Stimulated activated CD8-positive, alpha-beta memory T cell treated with anti-CD3 and anti-CD28 coated beads, Interleukin-4, amount 100 ng/mL, for 4 hours (primary cell): Measurements from ENCODE around the gene WDFY2.
"Not testable (repeated sequence)": the region's sequence is repeated elsewhere in the genome, so short reads cannot be mapped to it uniquely, and the experiment has no call there.

Experiments used
- DNase-seq, 2 donors: peaks; one replicate each; pipeline ENCODE4 v3.0.0-alpha.2; 2020; ENCODE audit warnings: low read depth in 2 of 2, low spot score in 1 of 2

Gene WDFY2

DNA sequence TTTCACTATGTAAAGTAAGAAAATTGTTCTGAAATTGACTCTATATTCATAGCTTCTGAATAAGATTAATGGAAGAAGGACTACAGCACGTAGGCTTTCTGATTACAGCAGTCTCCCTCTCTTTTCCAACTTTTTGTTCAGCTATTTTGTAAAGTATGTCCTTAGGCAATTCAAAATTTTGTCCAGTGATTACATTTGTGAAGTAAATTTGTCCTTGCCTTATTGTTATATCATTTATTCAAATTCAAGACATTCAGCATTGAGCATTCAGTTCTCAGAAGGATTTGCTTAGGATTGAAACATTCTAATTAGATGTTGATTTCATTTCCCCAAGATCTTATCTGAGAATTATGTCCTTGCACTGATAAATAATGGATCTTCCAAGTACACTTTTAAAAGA, 76.6 kb downstream of the WDFY2 start:
- no peak for DNase-seq

DNA sequence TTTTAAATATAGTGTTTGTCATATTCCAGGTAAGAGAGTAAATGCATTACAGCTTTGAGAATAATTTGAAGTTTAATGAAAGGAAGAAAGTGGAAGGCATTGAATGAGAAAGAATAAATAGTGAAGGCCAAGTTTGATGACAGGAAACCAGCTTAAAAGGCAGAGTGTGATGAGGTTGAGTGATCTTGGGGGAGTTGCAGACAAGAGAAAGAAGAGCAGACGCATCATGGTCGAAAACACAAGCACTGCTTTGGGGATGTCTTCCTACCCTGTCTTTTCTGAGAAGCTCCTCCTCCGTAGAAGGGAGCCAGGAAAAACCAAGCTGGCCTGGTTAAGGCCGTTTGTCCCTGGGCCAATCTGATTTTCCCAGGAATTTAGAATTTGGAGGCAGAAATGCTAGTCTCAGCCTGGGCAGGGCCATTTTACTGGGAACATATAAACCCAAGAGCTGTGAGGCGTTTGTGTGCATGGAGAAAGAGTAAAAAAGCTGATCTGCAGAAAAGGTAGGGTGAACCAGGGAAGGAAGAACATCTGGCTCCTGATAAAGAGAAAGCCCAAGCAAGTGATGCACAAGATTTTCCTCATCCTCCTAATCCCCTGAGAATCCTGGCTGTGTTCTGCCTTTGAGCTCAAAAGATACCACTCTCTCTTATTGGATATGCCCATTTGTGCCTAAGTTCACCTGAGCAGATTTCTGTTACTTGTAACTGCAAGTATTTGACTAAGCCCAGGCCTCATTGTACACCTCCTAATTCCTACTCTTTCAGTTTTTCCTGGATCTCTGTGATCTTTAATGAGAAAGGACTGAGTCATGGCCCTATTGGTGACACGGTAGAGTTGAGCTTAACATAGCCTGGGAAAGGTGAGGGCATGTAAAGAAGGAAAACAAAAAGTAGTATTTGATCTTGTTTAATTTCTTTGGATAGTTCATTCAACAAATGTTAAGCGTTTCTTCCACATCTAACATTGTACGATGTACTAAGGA, 80.0 kb downstream of the WDFY2 start:
- DNase-seq, result no peak

DNA sequence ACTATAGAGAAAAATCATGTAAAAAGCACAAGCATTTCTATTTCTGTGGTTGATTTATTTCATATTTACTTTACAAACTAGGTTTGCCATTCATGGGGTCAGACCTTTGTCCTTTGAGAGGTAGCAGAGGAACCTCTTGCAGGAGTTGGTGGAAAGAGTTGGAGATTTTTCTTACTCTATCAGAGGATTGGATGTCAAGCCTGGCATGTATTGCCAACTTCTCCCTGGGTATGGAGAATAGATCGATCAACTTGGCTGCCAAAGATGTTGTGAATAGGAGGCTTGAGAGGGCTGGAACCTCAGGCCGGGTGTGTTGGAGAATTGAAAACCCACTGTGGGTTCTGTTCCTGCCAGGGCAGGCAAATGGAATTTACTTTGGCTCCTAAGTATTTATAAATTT, 81.2 kb downstream of the WDFY2 start:
- no peak for DNase-seq

DNA sequence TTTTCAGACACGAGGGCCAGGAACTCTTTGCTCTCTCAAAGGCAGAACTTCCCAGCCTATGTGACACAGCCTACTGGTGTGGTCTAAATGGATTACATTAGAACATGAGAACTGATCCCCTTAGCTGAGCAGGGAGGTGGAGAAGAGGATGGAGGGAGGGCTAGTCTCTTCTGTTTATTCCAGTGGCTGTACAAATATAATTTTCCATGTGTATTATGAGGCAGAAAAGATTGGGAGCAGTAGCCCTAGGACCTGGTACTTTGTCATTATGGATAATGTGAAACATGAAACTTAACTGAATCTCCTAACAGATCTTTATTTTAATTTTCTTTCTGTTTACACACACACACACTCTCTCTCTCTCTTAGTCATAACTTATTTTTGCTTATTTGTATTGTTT, 82.1 kb downstream of the WDFY2 start:
- no peak for DNase-seq

DNA sequence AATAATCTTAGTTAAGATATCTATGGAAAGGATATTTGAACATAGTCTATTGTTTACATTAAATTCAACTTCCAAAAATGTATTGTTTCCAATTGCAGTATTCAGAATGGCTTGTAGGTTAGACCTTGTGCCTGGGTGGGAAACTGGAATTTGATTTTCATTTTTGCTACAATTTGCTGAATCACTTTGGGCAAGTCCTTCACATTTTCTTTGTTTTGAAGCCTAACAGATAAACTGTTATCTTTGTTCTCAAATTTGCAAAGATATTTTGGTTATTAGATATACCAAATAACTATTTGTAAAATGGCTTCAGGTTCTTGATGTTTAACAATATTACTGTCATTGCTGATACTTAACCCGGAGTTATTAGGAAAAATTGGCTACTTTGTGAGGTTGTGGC, 82.6 kb downstream of the WDFY2 start:
- no peak for DNase-seq

DNA sequence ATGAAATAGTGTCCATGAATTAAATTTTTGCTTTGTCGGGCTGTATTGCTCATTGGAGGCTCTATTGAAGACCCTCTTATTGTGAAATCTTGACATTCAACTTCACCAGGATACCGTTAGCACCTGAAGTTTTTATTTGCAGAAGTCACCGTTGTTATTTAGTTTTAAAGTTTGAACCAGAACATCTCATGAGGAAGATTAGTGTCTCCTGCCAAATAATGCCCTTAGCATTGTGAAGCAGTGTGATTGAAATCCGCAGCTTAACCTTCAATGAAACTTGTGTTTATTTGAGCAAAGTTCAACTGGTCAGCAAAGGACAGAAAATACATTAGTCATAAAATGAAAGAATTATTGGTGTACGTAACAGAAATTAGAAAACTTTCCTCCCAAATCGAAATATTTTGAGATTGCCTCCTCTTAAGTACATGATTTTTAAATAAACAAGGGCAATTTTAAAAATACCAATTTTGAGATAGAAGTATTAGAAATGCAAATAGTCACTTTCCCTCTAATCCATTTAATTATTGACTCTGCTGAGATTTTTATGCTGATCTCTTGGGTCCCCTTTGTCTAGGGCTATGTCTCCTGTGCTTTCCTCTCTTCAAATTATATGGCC, 84.4 kb downstream of the WDFY2 start:
- DNase-seq, result no peak

DNA sequence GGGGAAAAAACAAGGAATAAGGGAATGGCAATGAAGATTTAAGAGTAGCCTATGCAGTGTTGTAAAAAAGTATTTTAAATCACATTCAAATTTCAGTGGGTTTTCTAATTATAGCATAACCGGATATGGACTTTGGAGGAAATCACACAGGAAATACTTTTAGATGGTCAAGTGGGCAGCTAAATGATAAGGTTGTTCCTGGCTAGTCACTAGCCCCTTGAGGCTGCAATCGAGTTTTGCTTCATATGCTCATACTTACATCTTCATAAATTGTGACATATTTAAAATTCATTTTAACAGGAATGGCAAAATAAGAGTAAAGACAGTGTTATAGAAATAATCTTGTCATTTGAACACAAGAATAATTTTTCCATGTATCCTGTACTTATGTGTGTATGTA, 88.9 kb downstream of the WDFY2 start:
- DNase-seq, result no peak

DNA sequence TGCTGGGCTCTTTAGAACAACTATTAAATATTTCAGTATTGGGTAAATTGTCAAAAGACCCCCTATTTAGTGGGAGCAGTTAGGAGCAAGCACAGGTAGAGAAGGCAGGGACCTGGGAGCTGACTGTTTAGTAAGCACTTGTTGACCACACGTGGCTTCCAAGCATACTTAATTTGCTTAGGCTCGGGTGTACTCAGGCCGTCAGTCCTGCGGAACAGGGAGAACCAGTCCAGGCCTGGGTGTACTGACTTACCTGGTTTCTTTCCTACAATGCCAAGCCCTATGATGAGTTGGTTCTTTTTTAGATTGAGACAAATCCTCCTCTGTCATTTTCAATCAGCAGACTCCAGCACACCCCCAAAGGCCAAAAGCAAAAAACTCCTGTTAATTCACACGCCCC, 90.0 kb downstream of the WDFY2 start:
- no peak for DNase-seq

DNA sequence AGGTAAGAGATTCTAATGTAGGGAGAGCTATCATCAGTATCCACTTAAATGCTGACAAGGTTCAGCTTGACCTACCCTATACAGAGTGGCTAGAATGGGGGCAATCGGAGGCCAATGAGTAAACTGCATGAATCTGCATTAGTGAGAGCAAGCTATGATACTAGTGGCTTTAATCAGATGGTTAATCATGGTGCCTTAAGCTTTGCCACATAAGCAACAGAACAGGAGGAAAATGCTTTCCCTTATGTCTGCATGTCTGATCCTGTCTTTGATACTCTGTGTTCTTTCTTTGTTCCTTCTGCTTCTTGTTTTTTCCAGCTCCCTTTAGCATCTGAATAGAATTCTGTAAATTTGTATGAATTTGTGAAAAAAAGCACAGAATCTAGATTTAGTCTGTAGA, 91.1 kb downstream of the WDFY2 start:
- DNase-seq, result no peak

DNA sequence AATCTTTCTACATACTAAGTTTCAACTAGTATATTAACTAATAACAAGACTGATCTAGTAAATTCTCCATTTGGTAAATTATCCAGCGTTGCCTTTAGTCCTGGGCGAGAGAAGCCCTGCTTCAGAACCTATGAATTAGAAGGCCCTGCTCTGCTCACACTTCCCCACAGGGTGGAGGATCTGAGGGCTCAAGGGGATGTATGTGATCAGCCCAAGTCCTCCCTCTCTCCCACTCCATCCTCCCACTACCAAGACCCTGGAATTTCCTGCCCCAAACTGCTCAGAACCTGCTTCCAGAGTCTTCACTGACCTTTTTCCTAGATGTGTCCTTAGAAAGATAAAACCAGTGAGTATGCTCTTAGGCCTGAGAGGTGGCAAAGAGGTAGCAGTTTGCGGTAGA, 91.6 kb downstream of the WDFY2 start:
- DNase-seq, result no peak

DNA sequence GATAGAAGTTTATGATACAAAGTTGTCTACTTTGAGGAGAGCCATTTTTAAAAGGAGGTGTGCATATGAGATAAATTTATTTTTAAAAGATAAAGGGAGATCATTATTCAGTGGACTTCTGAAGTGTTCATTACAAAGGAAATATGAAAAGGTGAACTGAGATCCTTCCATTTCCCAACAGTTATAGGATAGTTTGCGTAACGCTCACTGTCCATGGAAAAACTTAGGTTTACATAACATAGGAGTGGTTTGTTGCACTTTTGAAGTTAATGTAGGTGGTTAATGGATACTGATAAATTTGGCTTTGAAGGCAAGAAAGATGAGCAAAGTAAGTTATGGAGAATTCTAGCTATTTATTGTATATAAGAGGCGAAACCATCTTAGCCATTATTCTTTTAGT, 92.5 kb downstream of the WDFY2 start:
- no peak for DNase-seq

DNA sequence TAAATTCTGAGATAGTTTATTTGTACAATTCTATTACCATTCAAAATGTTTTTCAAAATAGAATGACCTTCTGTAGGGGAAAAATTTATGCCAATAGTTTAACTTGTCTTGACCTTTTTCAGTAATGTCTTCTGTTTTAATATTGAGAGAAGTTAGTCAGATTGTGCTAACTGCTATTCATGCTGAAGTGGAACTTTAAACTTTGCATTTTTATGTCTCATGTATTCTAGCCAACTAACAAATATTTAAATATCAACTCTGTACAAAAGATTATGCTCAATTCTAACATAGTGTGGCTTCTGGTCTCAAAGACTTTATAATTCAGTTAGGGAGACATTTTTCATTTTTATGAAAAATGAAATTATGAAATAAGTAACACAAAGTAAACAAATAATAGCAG, 94.2 kb downstream of the WDFY2 start:
- DNase-seq, result no peak

DNA sequence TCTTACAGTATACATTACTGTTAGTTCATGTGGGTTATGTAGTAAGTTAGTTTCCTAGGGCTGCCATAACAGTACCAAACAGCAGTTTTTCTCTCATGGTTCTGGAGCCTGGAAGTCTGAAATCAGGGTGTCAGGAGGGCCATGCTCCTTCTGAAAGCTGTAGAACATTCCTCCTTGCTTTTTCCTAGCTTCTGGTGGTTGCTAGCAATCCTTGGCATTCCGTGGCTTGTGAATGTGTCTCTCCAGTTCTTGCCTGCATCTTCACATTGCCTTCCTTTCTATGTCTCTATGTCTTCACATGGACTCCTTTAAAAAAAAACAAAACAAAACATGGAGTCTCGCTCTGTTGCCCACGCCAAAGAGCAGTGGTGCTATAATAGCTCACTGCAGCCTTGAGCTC, 95.4 kb downstream of the WDFY2 start:
- DNase-seq, result no peak

DNA sequence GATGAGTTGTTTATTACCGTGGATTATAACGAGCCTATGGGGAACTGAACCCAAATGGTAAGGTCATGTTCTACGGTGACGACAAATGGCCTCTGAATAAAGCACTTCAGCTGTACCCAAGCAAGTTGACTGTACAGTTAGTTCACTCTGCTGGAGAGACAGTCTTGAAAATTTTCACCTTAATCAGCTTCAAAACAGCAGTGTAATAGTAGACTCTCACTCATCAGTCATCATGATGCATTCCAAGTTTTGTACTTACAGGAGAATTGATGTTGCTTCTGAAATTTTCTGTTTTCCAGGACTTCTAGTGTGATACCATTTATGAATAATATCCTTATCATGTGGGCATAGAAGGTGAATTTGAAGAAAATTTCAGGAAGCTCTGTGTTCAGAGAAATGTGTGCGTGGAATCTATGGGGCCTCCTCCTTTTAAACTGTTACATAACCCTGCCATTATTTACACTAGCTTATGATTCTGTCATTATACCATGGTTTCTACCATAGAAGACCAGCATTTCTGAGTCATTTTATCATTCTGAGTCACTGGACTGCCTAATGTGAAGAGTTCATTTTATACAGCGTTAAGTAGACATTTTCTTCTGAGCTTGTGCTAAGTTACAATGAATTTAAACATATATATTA, 96.9 kb downstream of the WDFY2 start:
- DNase-seq, result no peak

DNA sequence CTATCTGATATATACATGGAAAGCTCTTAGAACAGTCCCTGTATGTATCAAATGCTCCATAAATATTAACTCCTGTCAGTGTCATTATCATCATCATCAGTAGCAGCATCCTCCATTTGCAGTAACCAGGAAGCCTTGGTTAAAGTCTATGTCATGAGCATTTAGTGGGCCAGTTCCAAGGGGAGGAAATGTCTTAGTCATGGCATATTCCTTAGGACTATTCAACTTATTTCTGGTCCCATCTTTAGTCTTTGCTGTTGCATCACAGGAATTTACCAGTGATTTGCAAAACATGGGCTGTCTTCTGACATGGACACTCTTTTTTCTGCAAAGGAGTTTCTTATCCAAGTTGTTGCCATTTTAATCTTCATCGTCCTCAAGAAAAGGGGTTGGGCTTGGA, 98.4 kb downstream of the WDFY2 start:
- no peak for DNase-seq

DNA sequence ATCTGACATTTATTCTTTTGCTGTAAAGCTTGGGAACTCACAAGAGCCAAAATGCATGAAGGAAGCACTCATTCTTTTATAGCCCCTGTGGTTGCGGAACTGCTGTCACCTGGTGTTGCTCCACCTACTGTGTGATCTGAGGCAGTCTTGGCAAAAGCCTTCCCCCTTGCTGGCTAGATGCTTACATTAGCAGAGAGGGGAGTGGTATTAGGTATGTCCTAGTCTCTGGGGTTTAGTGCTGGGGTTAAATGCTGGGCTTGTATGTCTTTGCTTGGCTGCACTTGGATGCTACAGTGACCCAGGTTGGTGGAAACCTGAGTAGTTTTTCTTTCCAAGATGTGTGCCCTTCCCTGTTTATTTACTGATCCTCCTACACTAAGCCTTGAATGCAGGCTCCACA, 99.3 kb downstream of the WDFY2 start:
- DNase-seq, result no peak

DNA sequence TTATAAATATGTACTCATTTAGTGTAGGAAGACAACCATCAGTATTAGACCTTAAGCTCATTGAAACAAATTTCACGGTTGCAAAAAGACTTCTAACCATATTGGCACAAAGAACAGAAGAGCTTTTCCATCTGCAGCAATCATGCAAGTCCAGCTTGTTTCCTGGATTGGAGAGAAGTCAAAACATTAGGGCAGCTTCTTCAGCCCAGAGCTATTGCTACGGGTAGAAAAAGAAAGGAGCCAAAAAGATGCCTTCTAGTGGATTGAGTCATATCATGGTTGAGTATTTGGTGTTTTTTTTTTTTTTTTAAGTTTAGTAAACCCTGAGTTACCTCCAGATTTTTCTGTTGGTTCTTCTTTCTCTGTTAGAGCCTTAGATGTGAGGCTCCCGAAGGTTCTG, 99.8 kb downstream of the WDFY2 start:
- no peak for DNase-seq

DNA sequence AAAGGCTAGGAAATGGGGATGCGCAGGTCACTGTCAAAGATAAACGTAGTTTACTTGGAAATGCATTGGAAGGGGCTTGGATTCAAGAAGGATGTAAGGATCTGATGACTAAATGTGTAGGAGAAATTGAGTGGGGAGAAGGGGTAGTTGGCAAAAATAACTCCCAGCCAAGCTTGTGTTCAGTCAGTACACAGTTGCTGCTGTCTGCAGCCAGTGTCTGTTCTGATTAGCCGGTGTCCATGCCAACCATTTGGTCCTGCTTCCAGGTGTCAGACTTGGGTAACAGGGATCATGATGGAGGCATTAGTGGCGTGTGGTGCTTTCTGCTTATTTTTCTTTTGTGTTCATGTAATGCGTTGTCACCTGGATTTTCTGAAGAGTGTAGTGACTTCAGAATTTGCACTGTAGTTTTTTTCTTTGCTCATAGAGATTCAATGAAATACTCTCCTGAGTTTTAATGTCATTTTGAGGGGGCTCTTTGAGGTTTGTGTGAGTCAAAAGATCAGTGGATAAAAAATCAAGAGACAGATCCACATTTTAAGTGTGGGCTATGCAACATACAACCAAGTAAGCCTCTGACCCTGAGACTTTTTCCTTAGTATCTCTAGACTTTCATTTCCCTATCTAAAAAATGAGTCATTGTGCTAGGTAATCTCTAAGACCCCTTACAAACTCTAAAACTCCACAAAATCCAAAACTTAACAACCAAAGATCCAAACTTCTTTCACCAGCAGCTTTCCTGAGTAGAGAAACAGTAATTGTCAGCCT, 103.9 kb downstream of the WDFY2 start:
- no peak for DNase-seq

DNA sequence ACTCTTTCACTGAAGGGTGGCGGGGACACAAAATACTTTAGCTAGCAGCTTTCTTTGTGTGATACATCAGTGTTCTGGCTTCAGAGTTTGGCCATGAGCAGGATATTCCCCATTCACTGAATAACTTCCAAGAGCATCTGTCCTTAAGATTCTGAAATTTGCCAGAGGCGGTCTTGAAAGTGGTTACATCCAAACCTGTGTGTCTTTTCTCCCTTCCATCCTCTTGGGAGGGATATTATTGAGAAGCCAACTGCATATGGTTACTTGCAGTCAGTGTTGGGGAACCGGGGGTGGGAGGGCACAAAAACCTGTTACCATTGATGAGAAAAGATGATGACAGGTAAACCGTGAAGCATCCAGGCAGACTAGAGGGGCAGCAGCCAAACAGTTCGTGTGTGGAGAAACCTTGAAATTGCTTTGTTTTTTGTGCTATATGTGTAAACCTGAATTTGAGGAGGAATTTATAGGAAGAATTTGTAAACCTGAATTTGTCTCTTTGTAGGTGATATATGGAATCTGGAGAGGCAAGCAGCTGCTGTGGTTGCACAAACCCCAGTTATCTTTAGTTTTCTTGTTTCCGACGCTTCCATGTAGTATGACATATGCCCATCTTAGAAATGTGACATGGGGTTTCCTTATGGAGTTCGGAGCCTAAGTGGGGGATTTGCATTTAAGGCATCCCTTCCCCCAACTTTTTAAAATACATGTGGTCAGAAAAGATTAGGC, 104.8 kb downstream of the WDFY2 start:
- no peak for DNase-seq

DNA sequence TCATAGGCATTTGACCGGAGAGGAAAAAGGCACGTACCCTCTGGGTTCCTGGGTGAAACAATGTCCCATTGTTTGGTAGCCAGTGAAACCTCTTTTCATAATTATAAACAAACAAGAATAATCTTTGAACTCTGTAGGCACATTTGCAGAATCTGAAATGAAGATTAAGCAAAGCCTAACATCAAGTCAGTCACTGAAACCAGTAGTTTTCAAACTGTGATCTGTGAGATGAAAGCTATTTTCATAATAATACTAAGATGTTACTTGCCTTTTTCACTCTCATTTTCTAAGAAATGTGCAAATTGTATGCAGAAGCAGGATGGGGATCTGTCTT, 105.4 kb downstream of the WDFY2 start:
- no peak for DNase-seq

DNA sequence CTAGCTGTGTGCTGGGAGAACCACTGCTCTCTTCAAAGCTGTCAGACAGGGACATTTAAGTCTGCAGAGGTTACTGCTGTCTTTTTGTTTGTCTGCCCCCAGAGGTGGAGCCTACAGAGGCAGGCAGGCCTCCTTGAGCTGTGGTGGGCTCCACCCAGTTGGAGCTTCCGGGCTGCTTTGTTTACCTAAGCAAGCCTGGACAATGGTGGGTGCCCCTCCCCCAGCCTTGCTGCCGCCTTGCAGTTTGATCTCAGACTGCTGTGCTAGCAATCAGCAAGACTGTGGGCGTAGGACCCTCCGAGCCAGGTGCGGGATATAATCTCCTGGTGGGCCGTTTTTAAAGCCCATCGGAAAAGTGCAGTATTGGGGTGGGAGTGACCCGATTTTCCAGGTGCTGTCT, 111.4 kb downstream of the WDFY2 start:
- not testable (repeated sequence) for DNase-seq
